ELR (cell line): ENCODE data around the gene RPA1.
"Not testable (repeated sequence)": the region's sequence is repeated elsewhere in the genome, so short reads cannot be mapped to it uniquely, and the experiment has no call there.

Source experiments
- DNase-seq: peaks from one replicate; pipeline ENCODE4 v3.0.0-alpha.2; 2015; ENCODE audit warnings: low read depth

The RPA1 gene

DNA sequence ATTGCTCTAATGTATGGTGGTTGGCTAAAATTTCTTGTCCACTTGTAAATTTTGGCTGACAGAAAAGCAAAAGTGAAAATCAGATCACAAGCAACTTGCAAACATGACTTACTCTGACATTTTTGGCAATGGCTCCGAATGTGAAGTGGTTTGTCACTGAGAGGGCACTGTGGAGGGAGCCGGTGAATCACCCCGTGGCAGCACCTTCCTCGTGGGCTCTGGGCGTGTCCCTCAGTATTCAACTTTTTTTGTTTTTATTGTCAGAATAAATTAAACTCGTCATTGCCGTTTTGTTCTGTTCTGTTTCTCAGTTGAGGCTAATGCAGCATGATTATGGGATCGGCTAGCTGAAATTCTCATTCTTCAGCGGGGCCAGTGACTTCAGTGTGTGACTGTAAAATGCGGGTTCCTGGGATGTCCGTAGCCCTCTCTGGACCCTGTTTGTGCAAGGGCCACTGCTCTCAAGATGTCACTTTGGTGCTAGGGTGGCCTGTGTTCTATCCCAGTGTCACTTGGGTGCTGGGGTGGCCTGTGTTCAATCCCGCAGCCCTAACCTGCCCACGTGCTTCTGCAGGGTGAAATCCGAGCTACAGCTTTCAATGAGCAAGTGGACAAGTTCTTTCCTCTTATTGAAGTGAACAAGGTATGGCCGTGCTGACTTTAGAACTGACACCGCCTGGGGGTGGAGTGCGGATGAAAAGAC is 48.8 kb downstream of the RPA1 start:
- DNase-seq = peak; percentile 14

DNA sequence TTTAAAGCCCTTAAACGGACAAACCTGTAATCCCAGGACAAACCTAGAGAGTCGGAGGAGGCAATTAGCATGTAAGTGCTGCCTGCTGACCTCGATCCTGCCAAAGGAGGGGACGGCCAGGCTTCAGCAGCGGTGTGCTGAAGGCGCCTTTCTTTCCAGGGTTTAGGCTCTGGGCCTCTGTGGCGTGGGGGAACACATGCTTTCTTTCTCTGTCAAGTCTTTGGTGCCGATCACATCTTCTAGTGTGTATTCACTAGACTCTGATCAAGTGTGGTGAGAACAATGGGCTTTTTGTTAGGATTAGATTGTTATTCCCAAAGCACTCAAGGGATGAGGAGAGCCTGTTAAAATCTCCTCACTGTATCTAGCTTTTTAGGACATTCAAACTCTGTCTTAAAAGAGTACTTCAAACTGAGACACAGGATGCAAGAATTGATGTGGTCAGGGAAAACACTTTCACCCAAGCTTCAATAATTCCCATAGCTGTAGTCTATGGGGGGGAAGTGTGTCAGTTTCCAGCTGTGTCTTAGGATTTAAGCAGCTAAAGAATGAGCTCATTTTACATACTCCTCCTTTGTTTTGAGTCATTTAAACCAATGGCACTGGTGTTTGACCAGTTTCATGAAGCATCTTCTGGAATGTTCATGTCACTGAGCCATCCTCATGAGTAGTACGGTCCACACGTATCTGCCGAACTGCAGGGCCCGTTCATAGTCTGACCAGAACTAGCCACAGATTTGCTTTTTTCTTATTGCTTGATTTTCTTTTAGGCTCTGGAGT is 51.2 kb downstream of the RPA1 start:
- no peak for DNase-seq

DNA sequence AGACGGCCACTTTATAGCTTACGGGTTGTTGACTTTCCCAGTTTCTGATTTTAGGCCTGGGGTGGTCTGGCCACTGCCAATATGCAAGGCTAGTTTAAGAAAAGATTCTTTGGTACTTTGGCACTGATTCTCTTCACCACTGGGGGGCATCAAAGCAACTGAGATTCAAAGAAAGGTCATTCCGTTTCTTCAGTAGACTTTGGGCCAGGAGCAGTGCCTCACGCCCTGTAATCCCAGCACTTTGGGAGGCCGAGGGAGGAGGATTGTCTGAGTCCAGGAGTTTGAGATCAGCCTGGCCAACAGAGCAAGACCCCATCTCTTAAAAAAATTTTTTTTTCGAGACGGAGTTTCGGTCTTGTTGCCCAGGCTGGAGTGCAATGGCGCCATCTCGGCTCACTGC is 53.0 kb downstream of the RPA1 start:
- DNase-seq = peak; percentile 63

DNA sequence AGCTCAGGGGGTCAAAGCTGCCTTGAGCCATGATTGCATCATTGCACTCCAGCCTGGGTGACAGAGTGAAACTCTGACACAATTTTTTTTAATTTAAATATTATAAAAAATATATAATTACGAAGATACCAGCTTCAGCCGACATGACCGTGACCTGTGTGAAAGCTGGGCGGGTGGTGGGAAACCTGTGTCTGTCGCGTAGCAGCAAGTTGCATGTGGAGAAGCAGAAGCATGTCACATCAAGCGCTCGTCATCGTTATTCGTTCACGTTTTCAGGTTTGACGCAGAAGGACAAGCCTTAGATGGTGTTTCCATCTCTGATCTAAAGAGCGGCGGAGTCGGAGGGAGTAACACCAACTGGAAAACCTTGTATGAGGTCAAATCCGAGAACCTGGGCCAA is 53.7 kb downstream of the RPA1 start:
- DNase-seq = no peak

DNA sequence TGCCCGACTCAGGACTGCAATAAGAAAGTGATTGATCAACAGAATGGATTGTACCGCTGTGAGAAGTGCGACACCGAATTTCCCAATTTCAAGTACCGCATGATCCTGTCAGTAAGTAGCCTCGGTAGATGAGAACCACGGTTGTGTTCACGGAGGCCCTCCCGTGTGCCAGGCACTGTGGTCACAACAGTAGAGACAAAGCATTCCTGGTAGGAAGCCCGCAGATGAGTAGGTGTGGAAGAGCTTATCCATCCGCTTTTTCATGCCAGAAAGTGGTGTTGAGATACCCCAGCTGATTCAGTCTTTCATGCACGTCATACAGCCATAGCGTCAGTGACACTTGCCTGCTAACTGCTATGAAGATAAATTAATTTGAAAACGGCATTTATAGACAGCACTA is 58.9 kb downstream of the RPA1 start:
- no peak for DNase-seq

DNA sequence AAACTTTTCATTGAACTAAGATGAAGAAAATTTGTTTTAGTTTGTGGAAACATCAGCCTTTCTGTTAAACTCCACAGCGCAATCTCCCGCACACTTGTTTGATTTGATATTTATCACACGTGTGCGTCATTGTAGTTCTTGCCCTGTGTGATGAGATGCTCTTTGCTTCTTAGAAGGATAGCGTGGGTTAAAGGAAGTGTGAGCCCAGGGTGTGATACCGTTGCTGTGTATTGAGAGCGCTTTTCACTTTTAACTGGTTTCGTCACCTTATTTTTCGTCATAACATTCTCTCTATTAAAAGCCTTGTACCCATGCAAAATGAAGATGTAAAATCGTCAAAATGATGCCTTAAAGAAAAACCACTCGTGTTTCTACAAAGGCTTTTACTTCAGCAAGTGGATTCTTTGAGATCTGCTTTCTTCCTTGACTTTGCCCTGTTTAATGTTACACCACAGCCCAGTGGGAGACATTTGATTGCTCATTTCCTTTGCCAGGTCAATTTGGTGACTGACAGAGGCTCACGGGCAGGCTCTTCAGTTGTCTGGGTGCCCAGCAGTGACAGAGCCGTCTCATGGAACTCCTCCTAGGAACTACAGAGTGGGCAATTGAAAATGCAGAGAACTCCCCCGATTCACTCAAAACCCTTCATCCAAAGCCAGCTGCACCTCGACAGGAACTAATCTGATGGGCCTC is 61.1 kb downstream of the RPA1 start:
- DNase-seq = no peak

DNA sequence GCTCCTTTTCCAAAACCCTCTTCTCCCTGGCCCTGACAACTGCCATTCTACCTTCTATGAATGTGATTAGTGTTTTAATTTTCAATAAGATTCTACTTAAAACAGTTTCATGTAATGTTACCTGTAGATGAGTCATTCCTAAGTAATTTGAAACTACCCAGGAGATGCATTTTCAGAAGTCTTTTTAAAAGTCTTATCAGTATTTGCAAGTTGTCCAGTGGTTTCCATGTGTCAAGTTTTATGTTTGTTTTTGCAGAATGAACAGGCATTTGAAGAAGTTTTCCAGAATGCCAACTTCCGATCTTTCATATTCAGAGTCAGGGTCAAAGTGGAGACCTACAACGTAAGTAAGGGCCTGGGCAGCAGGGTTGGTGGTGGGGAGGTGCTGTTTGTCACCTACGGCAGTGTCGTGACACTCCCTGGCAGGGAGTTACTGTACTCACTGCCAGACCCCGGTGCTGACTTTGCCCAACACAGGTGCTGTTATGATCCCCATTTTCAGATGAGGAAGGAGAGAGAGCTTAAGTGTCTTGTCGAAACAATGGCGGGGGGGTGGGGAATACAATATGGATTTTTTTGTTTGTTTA is 65.0 kb downstream of the RPA1 start:
- DNase-seq = no peak

DNA sequence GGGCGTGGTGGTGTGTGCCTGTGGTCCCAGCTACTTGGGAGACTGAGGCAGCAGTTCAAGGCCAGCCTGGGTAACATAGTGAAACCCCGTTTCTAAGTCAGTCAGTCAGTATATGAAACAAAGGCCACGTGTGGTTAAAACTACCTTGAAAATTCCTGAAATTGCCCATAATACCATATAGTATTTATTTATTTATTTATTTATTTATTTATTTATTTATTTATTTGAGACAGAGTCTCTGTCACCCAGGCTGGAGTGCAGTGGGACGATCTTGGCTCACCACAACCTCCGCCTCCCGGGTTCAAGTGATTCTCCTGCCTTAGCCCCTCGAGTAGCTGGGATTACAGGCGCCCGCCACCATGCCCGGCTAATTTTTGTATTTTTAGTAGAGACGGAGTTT is 65.7 kb downstream of the RPA1 start:
- not testable (repeated sequence) for DNase-seq

DNA sequence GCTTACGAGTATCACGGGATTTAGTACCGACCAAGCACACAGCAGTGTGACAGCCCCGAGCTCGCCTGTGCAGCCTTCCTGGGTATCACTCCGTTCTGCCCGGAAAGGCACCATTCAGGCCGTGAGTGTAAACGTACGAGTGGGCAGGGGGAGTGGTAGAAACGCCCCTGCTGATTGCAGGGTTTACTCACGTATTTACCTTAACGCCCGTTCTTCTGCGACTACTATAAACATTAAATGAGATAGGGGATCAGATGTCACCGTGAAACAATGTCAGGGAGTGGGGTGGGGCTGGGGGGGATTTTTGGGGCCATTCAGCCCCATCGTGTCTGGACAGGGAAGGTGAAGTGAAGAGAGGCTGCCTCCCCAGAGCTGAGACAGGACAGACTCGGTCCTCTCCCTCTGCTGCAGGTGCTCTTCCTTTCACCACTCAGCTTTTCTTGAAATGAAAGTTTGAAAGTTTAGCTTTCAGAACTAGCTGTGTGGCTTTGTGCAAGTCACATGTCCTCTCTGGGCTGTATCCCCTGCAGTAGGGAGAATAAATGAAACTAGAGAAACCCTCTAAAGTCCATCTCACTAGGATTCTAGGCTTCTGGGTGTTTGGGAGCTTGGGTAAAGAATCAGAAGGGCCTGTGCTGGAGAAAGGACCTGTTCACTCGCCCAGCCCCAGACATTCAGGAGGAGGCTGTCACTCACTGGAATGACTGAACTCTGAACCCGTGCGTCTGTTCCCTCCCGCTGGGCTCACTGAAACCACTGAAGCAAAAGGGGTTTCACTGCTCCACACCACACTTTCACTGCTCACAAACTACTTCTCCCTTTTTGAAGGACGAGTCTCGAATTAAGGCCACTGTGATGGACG is 66.7 kb downstream of the RPA1 start:
- no peak for DNase-seq

DNA sequence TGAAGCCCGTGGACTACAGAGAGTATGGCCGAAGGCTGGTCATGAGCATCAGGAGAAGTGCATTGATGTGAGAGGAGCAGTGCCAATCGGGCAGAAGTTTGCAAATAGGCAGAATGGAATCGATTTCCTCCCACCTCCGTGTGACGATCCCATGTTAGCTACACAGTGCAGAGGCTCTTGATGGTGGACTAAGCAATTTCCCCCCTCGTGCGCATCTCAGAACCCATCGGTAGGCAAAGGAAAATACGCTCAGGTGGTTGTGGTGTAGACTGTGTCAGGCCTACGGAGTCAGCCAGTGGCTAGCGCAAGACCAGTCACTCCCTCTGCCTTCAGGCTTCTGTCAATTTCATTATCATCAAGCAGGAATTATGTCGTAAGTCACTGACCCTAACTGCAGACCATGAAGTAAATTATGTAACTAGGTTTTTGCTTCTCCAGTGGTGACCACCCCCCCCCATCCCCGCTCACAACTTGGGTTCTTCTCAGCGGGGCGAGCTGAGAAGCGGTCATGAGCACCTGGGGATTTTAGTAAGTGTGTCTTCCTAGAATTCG is 67.4 kb downstream of the RPA1 start:
- DNase-seq = no peak

DNA sequence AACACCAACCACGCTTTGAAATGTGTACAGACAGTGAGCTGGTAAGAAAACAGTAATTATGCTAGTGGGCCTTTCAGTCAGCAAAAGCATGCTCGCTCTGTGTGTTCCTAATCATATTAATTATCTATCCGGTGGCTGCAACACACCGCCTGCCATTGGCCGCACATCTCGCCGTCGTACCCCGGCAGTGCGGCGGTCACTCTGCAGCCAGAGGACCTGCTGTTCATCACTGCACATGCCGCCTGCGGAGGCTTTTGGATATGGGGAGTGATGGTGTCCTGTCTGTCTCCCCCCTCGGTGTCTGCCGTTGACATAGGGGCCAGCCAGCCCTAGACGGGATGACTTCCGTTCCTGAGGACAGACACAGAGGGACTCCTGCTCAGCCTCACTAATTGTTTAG is 68.5 kb downstream of the RPA1 start:
- no peak for DNase-seq

DNA sequence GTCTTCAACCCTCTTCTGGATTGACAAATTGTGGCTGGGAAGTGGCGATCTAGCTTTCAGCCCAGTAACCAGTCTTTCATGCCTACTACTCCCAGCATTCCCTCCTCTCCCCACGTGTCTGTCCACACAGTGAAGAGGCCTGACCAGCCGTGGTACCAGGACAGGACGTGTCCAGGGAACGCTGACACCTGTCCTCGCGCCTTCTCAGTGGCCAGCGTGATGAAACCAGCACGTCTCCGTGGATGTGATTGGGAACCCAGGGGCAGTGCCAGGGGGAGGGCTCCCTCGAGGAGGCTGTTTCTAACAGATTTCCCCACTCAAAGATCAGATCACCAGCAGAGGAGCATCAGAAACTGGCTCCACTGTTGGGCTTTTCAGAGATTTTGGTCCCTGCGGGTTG is 69.1 kb downstream of the RPA1 start:
- DNase-seq = no peak

DNA sequence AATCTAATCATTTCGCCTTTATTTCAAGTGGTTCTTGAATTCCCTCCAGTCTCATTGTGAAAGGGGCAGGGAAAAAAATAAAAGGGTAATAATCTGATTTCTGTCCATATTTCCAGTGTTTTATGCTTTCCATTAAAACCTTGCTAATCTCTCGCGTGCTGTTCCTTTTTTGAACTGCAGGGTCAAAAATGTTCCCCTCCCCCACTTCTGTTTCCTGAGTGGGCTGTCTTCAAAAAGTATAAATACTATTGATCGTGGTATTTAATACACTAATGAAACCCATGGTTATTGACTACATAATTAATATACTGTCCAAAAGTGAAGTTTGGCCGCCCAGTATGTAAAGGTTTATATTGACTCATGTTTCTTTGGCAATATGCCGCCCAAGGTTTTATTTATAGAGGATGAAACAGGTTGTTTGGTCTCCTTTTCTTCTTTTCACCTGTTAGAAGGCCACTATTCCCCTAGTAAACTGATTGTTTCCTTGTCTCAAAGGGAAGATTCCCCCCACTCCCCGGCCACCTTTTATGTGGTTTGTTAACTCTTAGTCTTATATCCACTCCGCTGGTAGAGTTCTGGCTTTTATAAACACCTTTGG is 69.7 kb downstream of the RPA1 start:
- DNase-seq = peak; percentile 43

DNA sequence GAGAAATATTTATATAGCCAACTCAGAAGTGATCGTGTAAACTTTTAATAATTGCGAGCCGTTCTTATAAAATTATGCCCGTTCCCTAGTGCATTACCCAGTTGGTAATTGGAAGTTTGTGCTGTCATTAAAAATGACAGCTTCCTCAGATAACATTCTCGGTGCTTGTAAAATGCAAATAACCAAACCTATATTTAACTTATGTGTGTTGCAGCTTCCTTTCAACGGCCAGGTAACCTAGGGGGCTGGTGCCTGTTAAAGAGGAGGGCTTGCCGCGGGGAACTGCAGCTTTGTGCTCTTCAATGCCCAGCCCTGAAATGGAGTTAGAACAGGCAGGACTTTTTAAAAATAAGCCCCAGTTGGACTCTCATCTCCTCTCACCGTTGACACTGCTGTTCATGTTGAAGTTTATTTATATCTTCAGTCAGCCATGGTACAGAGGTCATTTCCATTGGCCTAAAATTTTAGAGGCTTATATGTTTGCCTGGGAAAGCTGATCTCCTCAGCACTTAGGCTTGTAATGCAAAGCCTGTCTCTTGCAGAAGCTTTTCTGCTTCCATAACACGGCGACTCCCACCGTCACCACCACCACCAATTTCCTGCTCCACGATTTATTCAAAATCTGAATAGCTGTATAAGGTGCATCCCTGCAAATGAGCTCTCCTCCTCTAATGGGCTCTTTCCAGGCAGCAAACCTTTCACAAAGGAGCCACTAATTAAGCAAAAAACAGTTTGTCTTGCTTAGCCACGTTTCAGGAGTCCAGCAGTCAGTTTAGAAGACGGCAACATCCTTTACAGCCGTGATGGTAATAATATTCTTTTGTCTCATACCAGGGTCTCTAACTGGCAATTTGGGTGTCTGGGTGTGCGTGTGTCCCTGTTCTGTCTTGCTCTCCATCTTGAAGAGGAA is 74.7 kb downstream of the RPA1 start:
- DNase-seq = no peak

DNA sequence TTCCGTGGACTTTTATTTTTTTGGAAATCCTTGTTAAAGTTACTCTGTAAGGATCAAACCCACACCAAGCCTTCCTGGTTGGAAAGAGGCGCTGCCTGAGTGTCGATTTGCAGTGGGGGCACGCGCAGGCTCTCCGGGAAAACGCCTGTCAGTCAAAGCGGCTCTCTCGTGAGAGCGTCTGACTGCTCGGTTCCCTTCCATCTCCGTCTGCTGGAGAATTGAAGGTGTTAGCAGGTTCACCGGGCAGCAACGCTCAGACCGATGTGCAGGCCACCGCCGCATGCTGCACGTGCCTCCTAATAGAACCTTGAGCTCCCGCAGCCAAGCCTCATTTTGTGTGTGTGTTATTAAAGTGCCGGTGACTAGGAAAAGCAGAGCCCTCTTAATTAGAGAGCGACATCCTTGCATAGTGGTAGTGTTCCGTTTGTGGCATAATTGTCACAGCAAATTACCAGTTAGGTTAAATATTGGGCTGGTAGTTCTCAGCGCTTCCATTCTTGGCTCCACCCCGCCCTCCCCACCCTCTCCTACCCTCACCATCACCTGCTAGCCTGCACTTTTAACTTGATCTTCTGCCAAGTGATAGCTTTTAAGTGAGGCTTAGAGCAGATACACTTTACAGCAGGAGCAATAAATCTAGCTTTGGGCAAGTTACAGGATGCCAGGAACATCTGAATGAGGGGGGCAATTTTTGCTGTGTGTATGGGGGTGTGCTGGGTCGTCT is 75.5 kb downstream of the RPA1 start:
- no peak for DNase-seq

DNA sequence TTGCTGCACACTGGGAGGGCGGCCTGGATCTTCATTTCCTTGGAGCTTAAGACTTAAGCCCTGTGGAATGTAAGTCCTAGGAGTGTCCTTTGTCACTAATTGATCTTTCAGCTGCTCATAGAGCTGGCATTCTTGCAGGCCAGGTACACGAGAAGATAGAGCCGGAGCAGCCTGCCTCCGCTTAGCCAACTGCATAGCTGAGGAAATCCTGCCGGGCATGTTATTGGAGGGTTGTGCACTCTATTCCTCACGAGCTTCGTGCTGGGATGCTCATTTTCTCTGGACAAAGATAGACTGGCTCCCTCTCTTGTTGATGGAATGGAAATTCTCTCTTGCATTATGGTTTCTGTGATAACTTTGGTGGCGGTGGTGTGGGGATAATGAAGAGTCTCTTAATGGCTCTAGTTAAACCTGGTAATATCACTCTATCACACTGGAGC is 76.9 kb downstream of the RPA1 start:
- peak; percentile 7 for DNase-seq

DNA sequence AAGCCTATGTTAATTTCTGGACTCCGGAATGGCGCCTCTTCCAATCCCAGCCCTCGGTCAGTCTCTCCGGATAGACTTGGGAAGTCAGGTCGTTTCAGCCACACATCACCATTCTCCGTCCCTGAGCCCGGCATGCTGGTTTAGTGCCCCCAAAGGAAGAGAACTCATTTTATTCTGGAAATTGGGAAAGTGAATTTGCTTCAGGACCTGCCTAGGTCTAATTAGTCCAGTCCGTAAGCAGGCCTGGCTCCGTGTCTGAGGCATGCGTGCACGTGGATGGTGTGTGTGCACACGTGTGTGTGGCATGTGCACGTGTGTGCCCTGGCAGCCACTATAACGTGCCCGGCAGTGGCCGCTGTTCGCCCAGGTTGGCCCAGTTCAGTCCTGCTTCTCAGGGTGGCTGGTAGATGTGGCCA is 77.4 kb downstream of the RPA1 start:
- no peak for DNase-seq

DNA sequence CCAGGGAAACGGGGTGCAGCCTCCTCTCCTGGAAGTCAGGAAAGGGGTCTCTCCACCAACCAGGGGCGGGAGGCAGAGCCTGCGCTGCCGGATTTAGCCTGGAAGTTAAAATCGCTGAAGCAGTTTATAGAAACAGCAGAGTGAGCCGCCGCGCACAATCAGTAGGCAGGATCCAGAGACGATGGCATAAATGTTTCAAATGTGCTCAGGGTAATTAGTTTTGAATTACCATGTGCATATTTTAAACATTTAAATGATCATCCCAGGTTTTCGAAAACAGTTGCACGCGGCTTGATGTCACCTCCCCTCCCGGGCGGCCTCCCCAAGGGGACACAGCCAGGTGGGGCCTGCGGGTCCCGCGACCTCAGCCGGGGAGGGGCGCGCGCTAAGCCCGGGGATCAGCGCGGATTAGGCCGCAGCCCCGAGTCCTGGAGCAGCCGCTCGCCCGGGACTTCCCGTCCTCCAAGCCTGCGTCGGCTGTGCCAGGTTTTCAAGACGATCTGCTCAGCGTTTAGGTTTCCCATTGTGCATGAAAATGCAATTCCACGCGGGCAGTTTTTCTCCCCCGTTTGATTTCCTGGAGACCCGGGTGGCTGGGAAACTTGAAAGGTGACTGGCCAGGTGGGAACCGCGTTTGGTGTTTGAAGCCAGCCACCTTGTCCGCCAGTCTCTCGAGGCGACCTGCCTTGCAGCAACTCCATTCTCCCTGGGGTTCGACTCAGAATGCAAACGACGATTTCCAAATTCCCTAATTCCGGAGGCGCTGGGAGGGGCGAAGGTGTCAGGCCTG is 78.3 kb downstream of the RPA1 start:
- peak; percentile 50 for DNase-seq
